HepG2 (cell line): ENCODE measurements around the gene NABP1. TPM values are rescaled to one million over a fixed set of nuclear protein-coding genes. Genes with fewer than 3 reads are reported as not detected.

Experiments
- ATAC-seq: fragments of 200-7000 bp; cut with Tn5 transposase; 3 replicates; pipeline ENCODE4 v1.9.1; 2020; ENCODE audit warnings: mild to moderate bottlenecking, moderate library complexity
- BruUV-seq: library from RNA; stranded (reverse); fragments of 400-500 nt; replicated peaks from 2 replicates; lab custom pipeline; 2021; lab: Mats Ljungman, UMichigan
- CTCF ChIA-PET: fragments of 300-600 bp; formaldehyde crosslinking; extraction: SDS; loops from one replicate; lab custom pipeline; 2021; ENCODE audit warnings: low total read pairs, inconsistent platforms, low intra/inter-chr PET ratio; lab: Yijun Ruan, JAX
- POLR2A ChIA-PET: fragments of 350-600 bp; sonication (Branson Sonifier 250); formaldehyde crosslinking; loops from one replicate; lab custom pipeline; 2020; ENCODE audit warnings: antibody characterized with exemption, inconsistent platforms; lab: Yijun Ruan, JAX
- DNase-seq: peaks from one replicate; pipeline ENCODE4 v3.0.0-alpha.2; 2015; ENCODE audit warnings: low spot score
- FAIRE-seq: peaks from 3 replicates; lab custom pipeline; 2011; peaks lifted over from hg19 to GRCh38; lab: Jason Lieb, UNC
- H2AFZ ChIP-seq: one replicate; pipeline ENCODE4 v1.6.1; 2011; ENCODE audit warnings: low read length, inconsistent platforms
- H3K27ac ChIP-seq: fragments of 300-600 bp; 3 replicates; pipeline ENCODE4 v1.8.0; 2011; ENCODE audit warnings: mixed run types, mild to moderate bottlenecking, mixed read lengths, low read length, inconsistent platforms; ENCODE audit not compliant: insufficient read depth; ENCODE audit errors: extremely low read length
- H3K27me3 ChIP-seq, 2 experiments: fragments of 200-600 bp in 1 of 2; 2 replicates in 1 of 2; 3 replicates in 1 of 2; pipeline versions ENCODE4 v1.6.0 to v1.8.0; 2011; ENCODE audit warnings: low read length in 2 of 2, mild to moderate bottlenecking in 2 of 2, moderate library complexity in 2 of 2, inconsistent platforms in 1 of 2; ENCODE audit not compliant: insufficient read depth in 2 of 2, control insufficient read depth in 1 of 2
- H3K36me3 ChIP-seq, 2 experiments: fragments of 200-600 bp in 1 of 2; replicated peaks in 1 of 2; 2 replicates in 1 of 2; 3 replicates in 1 of 2; pipeline versions ENCODE4 v1.5.1 to v1.8.0; 2011; ENCODE audit warnings: low read length in 2 of 2, inconsistent platforms in 1 of 2; ENCODE audit not compliant: insufficient read depth in 2 of 2, control insufficient read depth in 1 of 2
- H3K4me1 ChIP-seq: 2 replicates; pipeline ENCODE4 v1.5.1; 2012; ENCODE audit warnings: low read length, inconsistent platforms; ENCODE audit not compliant: insufficient read depth
- H3K4me2 ChIP-seq: 2 replicates; pipeline ENCODE4 v1.6.0; 2011; ENCODE audit warnings: low read depth, low read length, inconsistent platforms
- H3K4me3 ChIP-seq, 3 experiments: fragments of 200-600 bp in 1 of 3; sonication (generic), shearing (Covaris generic) in 1 of 3; replicated peaks in 1 of 3; 2 replicates each; pipeline ENCODE4 v1.5.1; 2011 to 2016; ENCODE audit warnings: low read length in 3 of 3, inconsistent platforms in 2 of 3, low read depth in 2 of 3, mild to moderate bottlenecking in 2 of 3, control low read depth in 1 of 3, mixed read lengths in 1 of 3; ENCODE audit not compliant: insufficient read depth in 1 of 3
- H3K79me2 ChIP-seq: one replicate; pipeline ENCODE4 v1.6.1; 2011; ENCODE audit warnings: low read length, inconsistent platforms; ENCODE audit not compliant: insufficient read depth
- H3K9ac ChIP-seq: 2 replicates; pipeline ENCODE4 v1.6.0; 2011; ENCODE audit warnings: mild to moderate bottlenecking, low read depth, low read length, inconsistent platforms; ENCODE audit not compliant: insufficient read depth
- H3K9me3 ChIP-seq: 2 replicates; pipeline ENCODE4 v1.5.1; 2012; ENCODE audit warnings: mild to moderate bottlenecking, low read length
- H4K20me1 ChIP-seq: 2 replicates; pipeline ENCODE4 v1.6.0; 2011; ENCODE audit warnings: inconsistent platforms, mild to moderate bottlenecking, low read length, moderate library complexity; ENCODE audit not compliant: insufficient read depth
- ATRX ChIP-seq: sonication (generic); formaldehyde crosslinking; IDR thresholded peaks from 2 replicates; pipeline ENCODE4 v1.4.0; 2020; ENCODE audit warnings: missing genetic modification reagents, borderline replicate concordance
- HNF4A ChIP-seq: sonication (generic); formaldehyde crosslinking; IDR thresholded peaks from 2 replicates; pipeline ENCODE4 v1.4.0; 2020; ENCODE audit warnings: missing genetic modification reagents
- KDM2A ChIP-seq: sonication (generic); formaldehyde crosslinking; IDR thresholded peaks from 2 replicates; pipeline ENCODE4 v1.4.0; 2020; ENCODE audit warnings: low read depth, missing genetic modification reagents, borderline replicate concordance
- PAXIP1 ChIP-seq: sonication (generic); formaldehyde crosslinking; conservative IDR thresholded peaks from 2 replicates; pipeline ENCODE4 v1.4.0; 2020; ENCODE audit warnings: mild to moderate bottlenecking, missing genetic modification reagents, moderate library complexity
- PRDM15 ChIP-seq: sonication (generic); formaldehyde crosslinking; IDR thresholded peaks from 2 replicates; pipeline ENCODE4 v1.4.0; 2020; ENCODE audit warnings: missing genetic modification reagents
- SCMH1 ChIP-seq: sonication (generic); formaldehyde crosslinking; IDR thresholded peaks from 2 replicates; pipeline ENCODE4 v1.9.0; 2021; ENCODE audit warnings: missing genetic modification reagents, mild to moderate bottlenecking, borderline replicate concordance
- SOX13 ChIP-seq, 3 experiments: fragments of 450-650 bp in 1 of 3; sonication (generic) in 1 of 3; formaldehyde crosslinking in 1 of 3; IDR thresholded peaks in 2 of 3; conservative IDR thresholded peaks in 1 of 3; 2 replicates each; pipeline versions ENCODE4 v1.5.0 to v1.6.1; 2016 to 2020; ENCODE audit warnings: antibody characterized with exemption in 1 of 3, mild to moderate bottlenecking in 1 of 3, missing compliant biosample characterization in 1 of 3, missing genetic modification reagents in 1 of 3, moderate library complexity in 1 of 3
- SUZ12 ChIP-seq: fragments of 150-350 bp; IDR thresholded peaks from 2 replicates; pipeline ENCODE4 v1.6.1; 2014; ENCODE audit warnings: low read depth, low read length
- USF2 ChIP-seq, 2 experiments: sonication (generic) in 1 of 2; formaldehyde crosslinking in 1 of 2; IDR thresholded peaks; 2 replicates each; pipeline versions ENCODE4 v1.5.1 to v1.6.1; 2011 to 2020; ENCODE audit warnings: borderline replicate concordance in 1 of 2, low read depth in 1 of 2, low read length in 1 of 2, mild to moderate bottlenecking in 1 of 2, missing genetic modification reagents in 1 of 2, moderate library complexity in 1 of 2
- XRCC5 ChIP-seq: fragments of 200-400 bp; formaldehyde crosslinking; optimal IDR thresholded peaks from 2 replicates; pipeline ENCODE3; 2017; ENCODE audit warnings: mild to moderate bottlenecking, low read length
- ZSCAN20 ChIP-seq: sonication (generic); formaldehyde crosslinking; IDR thresholded peaks from 2 replicates; pipeline ENCODE4 v1.4.0; 2020; ENCODE audit warnings: missing genetic modification reagents, mild to moderate bottlenecking, borderline replicate concordance
- WGBS: methylation state at CpG from one replicate; pipeline ENCODE4 v1.1.6; 2017; ENCODE audit warnings: low lambda C conversion rate; 5-methylcytosine and 5-hydroxymethylcytosine counted together
- in situ Hi-C: cut with HindIII; loops from 2 replicates; pipeline ENCODE4 v1.10.0; 2017; ENCODE audit warnings: low pct_unique_long_range_greater_than_20kb; ENCODE audit not compliant: extremely low pct_ligation_motif_present
- intact Hi-C: fragments of 100-400 bp; cut with micrococcal nuclease; formaldehyde crosslinking; loops from one replicate; pipeline ENCODE4 v1.10.0; 2022; ENCODE audit not compliant: unreplicated experiment
- polyA plus RNA-seq, 8 experiments: library from polyadenylated mRNA; depleted of rRNA in 3 of 8; stranded (reverse) in 7 of 8; unstranded in 1 of 8; fragments of >200 nt; fragmentation: Illumina TruSeq in 4 of 8; extraction: Trizol in 4 of 8; gene quantifications; 2 replicates each; pipeline versions ENCODE4 v1.2.1 to v1.2.3, GENCODE V29; 2011 to 2016; ENCODE audit warnings: low read depth in 4 of 8, missing spikeins in 1 of 8, mixed read lengths in 1 of 8; ENCODE audit not compliant: insufficient read depth in 1 of 8
- total RNA-seq, 5 experiments: library from RNA; depleted of rRNA; stranded (reverse); fragments of >200 nt; fragmentation: Illumina TruSeq; extraction: Trizol; gene quantifications; 2 replicates each; pipeline ENCODE4 v1.2.3, GENCODE V29; 2016; ENCODE audit warnings: low read depth in 1 of 5

The NABP1 gene
- total and polyA plus RNA-seq, 2 of the 13 experiments (the other 11 are each of a cell fraction or from before 2014, with no cell fraction given): 14.9 to 19.8 TPM

DNA sequence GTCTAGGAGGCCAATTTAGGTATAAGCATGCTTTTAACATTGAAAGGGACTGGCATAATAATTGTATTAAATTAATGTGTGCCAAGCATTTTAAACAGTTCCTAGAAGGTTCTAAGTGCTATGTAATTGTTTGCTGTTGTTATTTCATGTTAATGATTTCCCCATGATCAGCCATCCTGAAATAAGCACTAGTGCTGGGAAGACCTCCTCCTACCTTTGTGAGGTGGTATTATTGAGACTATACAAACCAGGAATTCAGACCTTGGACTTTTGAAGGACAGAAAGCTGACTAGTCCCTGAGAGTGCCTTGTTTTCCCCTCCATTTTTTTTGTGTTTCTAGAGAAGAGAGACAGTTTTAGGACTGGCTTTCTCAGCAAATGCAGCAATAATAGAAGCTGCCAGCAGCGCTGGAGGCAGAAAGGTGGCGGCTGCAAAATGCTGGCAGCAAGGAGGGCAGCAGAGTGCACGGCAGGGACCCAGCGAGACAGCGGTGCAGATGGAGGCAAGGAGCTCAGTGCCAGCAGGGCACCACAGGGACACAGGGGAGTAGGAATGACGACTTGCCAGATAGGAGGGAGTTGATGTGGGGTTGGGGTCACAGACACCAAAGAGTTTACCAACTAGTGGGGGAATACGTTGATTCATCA, 25.3 kb downstream of the NABP1 start:
- in situ Hi-C loops: no loop called here
- TF ChIP-seq PRDM15 (CRISPR knock-in tag) (no peak), SCMH1 (no peak), USF2 (IDR thresholded peaks at IDR 0.05; ENCODE audit: low read depth, low read length) (no peak), USF2 (CRISPR knock-in tag; IDR thresholded peaks at IDR 0.05; ENCODE audit: borderline replicate concordance) (no peak), ZSCAN20 (CRISPR knock-in tag) (no peak), HNF4A (CRISPR knock-in tag) (0 out of 2 replicates have a peak, but pooled peaks have one; percentile 21), SOX13 (IDR thresholded peaks at IDR 0.05) (no peak), SOX13 (CRISPR knock-in tag; conservative IDR thresholded peaks at IDR 0.05 in 1 of 2, IDR thresholded peaks at IDR 0.05 in 1 of 2) (peak in 1 of 2 experiments; percentile 23; a peak in 1 of 4 replicates), ATRX (CRISPR knock-in tag) (no peak), SUZ12 (no peak), XRCC5 (peak; percentile 43), KDM2A (CRISPR knock-in tag) (peak; percentile 32; the same call in 1 of the 2 replicates), PAXIP1 (CRISPR knock-in tag) (0 out of 2 replicates have a peak, but pooled peaks have one; percentile 21)

More for the DNA sequence above, 25.3 kb downstream of the NABP1 start:
- Histone ChIP-seq H3K79me2 (no peaks in the 10 kb centered on the region), H3K9ac (no peak overlapping the region), H4K20me1 (no peaks in the 10 kb centered on the region), H3K4me3 (peak overlapping the region; percentile 14 to 36 (median 22); a peak in 3 of 6 replicates), H2AFZ (peak overlapping the region; percentile 35), H3K36me3 (no peaks in the 10 kb centered on the region), H3K9me3 (no peaks in the 10 kb centered on the region), H3K27me3 (no peaks in the 10 kb centered on the region), H3K4me1 (peaks cover 11% of the 10 kb centered on the region), H3K27ac (no peak overlapping the region), H3K4me2 (peak overlapping the region; percentile 70)
- ATAC-seq: peak; percentile 82
- CTCF ChIA-PET: no interaction called here
- intact Hi-C loops: no loop called here
- FAIRE-seq: peak; percentile 12
- no TSS peak for BruUV-seq
- DNase-seq: peak; percentile 54
- WGBS: 40% methylated on average over 7 of the region's 7 CpGs
- POLR2A ChIA-PET: no interaction called here
